Common myeloid progenitor, CD34-positive (primary cell): ENCODE measurements around the gene ADPRM.
A peak's percentile ranks its signal among the peaks of the same experiment; 100 is the strongest.
"Not testable (repeated sequence)": the region's sequence is repeated elsewhere in the genome, so short reads cannot be mapped to it uniquely, and the experiment has no call there.

Source experiments
- CTCF ChIA-PET: fragments of 350-600 bp; sonication (Branson Sonifier 250); formaldehyde crosslinking; loops from one replicate; lab custom pipeline; 2021; ENCODE audit warnings: antibody characterized with exemption; lab: Charles Lee
- POLR2A ChIA-PET: fragments of 350-600 bp; sonication (Branson Sonifier 250); formaldehyde crosslinking; loops from one replicate; lab custom pipeline; 2021; ENCODE audit warnings: antibody characterized with exemption; lab: Charles Lee
- DNase-seq, 3 donors: peaks; one replicate each; pipeline versions ENCODE4 v3.0.0 to v3.0.0-alpha.2; 2013
- H3K27ac ChIP-seq, 2 experiments: 1 replicate in 1 of 2; 2 replicates in 1 of 2; pipeline ENCODE4 v1.7.0; 2013; ENCODE audit warnings: inconsistent platforms in 2 of 2, low read length in 2 of 2, mild to moderate bottlenecking in 2 of 2, low read depth in 1 of 2, moderate library complexity in 1 of 2; ENCODE audit not compliant: severe bottlenecking in 2 of 2, insufficient read depth in 1 of 2, poor library complexity in 1 of 2
- H3K27me3 ChIP-seq, 5 experiments: replicated peaks in 2 of 5; 1 replicate in 3 of 5; 2 replicates in 2 of 5; pipeline versions ENCODE4 v1.6.1 to v1.7.0; 2013; ENCODE audit warnings: low read length in 4 of 5, mild to moderate bottlenecking in 2 of 5, moderate library complexity in 2 of 5, inconsistent platforms in 1 of 5; ENCODE audit not compliant: insufficient read depth in 5 of 5, control insufficient read depth in 4 of 5
- H3K36me3 ChIP-seq, 4 experiments: 1 replicate in 2 of 4; 2 replicates in 2 of 4; pipeline versions ENCODE4 v1.6.1 to v1.7.0; 2013; ENCODE audit warnings: low read length in 3 of 4, control low read depth in 1 of 4, mild to moderate bottlenecking in 1 of 4; ENCODE audit not compliant: control insufficient read depth in 4 of 4, insufficient read depth in 4 of 4
- H3K4me1 ChIP-seq, 4 experiments: 1 replicate in 3 of 4; 2 replicates in 1 of 4; pipeline versions ENCODE4 v1.6.1 to v1.7.1; 2013; ENCODE audit warnings: low read length in 3 of 4, mild to moderate bottlenecking in 3 of 4, control low read depth in 1 of 4, inconsistent platforms in 1 of 4, moderate library complexity in 1 of 4; ENCODE audit not compliant: control insufficient read depth in 4 of 4, insufficient read depth in 4 of 4; ENCODE audit errors: control extremely low read depth in 1 of 4
- H3K4me3 ChIP-seq, 7 experiments: 1 replicate in 4 of 7; 2 replicates in 3 of 7; pipeline versions ENCODE4 v1.5.1 to v1.7.0; 2013; ENCODE audit warnings: mild to moderate bottlenecking in 7 of 7, low read length in 6 of 7, moderate library complexity in 6 of 7, inconsistent platforms in 2 of 7, low read depth in 2 of 7, control low read depth in 1 of 7; ENCODE audit not compliant: insufficient read depth in 4 of 7, control insufficient read depth in 1 of 7; ENCODE audit errors: extremely low read depth in 1 of 7
- H3K9me3 ChIP-seq, 5 experiments: 1 replicate in 4 of 5; 2 replicates in 1 of 5; pipeline versions ENCODE4 v1.6.1 to v1.7.1; 2013; ENCODE audit warnings: low read length in 4 of 5, mild to moderate bottlenecking in 2 of 5, inconsistent platforms in 1 of 5, low read depth in 1 of 5, moderate library complexity in 1 of 5; ENCODE audit not compliant: control insufficient read depth in 4 of 5, insufficient read depth in 2 of 5; ENCODE audit errors: control extremely low read depth in 1 of 5
- WGBS: methylation state at CpG from one replicate; pipeline ENCODE4 v1.1.5; 2013; ENCODE audit not compliant: insufficient coverage; 5-methylcytosine and 5-hydroxymethylcytosine counted together

The ADPRM gene

DNA sequence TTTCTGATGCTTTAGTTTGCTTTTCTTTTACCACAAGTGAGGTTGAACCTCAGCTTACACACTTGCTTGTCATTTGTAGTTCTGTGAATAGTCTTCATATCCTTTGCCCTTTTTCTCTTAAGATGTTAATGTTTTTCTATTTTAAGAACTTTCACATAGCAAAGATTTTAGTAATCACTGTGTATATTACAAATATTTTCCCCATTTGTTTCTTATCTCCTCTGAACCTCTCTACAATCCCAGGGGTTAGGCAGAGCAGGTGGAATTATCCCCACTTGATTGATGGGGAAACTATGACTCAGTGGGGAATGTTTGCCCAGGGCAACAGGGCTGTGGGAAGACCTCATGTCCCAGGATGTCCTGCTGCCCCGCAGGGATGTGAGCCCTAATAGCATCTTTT, 28.6 kb upstream of the ADPRM start:
- H3K36me3 ChIP-seq: peaks cover 0 to 5% (median 4%) of the 10 kb centered on the region in 4 experiments
- no peaks in the 10 kb centered on the region for H3K9me3 ChIP-seq
- ChIA-PET CTCF (interaction anchor here (0.6 to 1.8 kb wide), 2 partner anchors 22 to 48 kb away, joined by 3 to 5 read pairs; no protein-coding TSS in a partner anchor), POLR2A (no interaction called here)
- H3K27ac ChIP-seq: no peak overlapping the region
- no peak overlapping the region for H3K4me3 ChIP-seq
- no peaks in the 10 kb centered on the region for H3K27me3 ChIP-seq
- no peak for DNase-seq
- no peaks in the 10 kb centered on the region for H3K4me1 ChIP-seq
- WGBS: no CpG with 5 or more reads among the region's 1 CpG

DNA sequence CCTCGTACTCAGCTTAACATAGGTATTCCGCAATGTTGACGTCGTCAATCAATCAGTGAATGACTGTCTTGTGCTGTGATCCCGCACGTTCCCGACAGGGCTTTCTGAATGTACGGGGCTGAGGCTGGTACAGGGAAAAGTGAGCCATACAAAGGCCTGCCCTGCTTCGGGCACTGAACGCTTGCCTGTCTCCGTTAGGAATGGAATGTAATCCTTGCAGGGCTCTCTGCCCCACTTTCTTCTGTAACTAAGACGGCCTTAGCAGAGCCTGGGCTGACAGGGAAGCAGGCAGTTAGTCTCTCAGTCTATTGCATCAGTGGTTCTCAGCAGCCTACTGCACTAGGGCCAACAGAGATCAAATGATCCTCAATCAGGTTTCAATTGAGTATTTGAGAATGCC, 24.1 kb upstream of the ADPRM start:
- CTCF ChIA-PET: interaction anchor here (1.1 to 1.4 kb wide), 2 partner anchors 10 to 27 kb away, joined by 4 to 7 read pairs; no protein-coding TSS in a partner anchor
- 97% methylated on average over 12 of the region's 12 CpGs for WGBS
- Histone ChIP-seq H3K27me3 (no peaks in the 10 kb centered on the region), H3K36me3 (peaks cover 0 to 34% (median 22%) of the 10 kb centered on the region in 4 experiments), H3K4me3 (no peak overlapping the region), H3K9me3 (no peaks in the 10 kb centered on the region), H3K27ac (no peak overlapping the region), H3K4me1 (no peaks in the 10 kb centered on the region)
- POLR2A ChIA-PET: no interaction called here
- DNase-seq: no peak

DNA sequence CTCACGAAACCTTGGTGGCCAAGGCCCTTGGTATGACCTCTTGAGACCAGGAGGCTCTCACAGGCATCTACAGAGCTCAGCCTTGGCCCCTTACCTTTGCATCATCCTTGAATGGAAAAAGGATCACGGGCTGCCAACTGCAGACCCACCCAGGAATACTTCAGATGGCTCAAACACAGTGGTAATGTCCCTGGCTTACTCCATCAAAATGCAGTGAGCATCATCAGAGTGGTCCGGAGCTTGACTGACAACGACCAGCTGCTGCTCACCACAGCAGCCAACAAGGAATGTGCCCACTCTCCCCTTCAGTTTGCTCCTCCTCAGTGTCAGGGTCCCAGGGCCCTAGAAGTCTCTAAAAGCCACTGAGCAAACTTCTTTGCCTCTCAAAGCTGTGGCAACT, 22.7 kb upstream of the ADPRM start:
- H3K4me3 ChIP-seq: no peak overlapping the region
- H3K4me1 ChIP-seq: no peaks in the 10 kb centered on the region
- no peak for DNase-seq
- H3K9me3 ChIP-seq: no peaks in the 10 kb centered on the region
- 93% methylated on average over 4 of the region's 4 CpGs for WGBS
- H3K36me3 ChIP-seq: peaks cover 0 to 44% (median 33%) of the 10 kb centered on the region in 4 experiments
- H3K27me3 ChIP-seq: no peaks in the 10 kb centered on the region
- CTCF ChIA-PET: interaction anchor here (1.2 to 1.6 kb wide), 3 partner anchors 9 to 28 kb away, joined by 4 to 6 read pairs (median 6); no protein-coding TSS in a partner anchor
- POLR2A ChIA-PET: no interaction called here
- no peak overlapping the region for H3K27ac ChIP-seq

- ChIA-PET POLR2A (no interaction called here), CTCF (interaction anchor here (6.4 kb wide), 1 partner anchor 36 kb away, joined by 69 read pairs; no protein-coding TSS in a partner anchor)
- H3K27ac ChIP-seq: no peak overlapping the region
- no peaks in the 10 kb centered on the region for H3K4me1 ChIP-seq
- H3K27me3 ChIP-seq: no peaks in the 10 kb centered on the region
- H3K9me3 ChIP-seq: no peaks in the 10 kb centered on the region
- 98% methylated on average over 6 of the region's 7 CpGs for WGBS
- H3K36me3 ChIP-seq: peaks cover 25 to 84% (median 58%) of the 10 kb centered on the region in 4 experiments
- no peak overlapping the region for H3K4me3 ChIP-seq
- DNase-seq: no peak
These were observed 15.4 kb upstream of the ADPRM start for GRCh38 chr17:10681866-10682446.

- peak; percentile 57 to 70 (median 67) for DNase-seq
- ChIA-PET CTCF (interaction anchor here (0.8 to 6.4 kb wide), 15 partner anchors 8 to 54 kb away, joined by 3 to 69 read pairs (median 7); no protein-coding TSS in a partner anchor), POLR2A (no interaction called here)
- no peak overlapping the region for H3K4me3 ChIP-seq
- no peak overlapping the region for H3K27ac ChIP-seq
- H3K9me3 ChIP-seq: no peaks in the 10 kb centered on the region
- H3K4me1 ChIP-seq: no peaks in the 10 kb centered on the region
- peaks cover 27 to 83% (median 47%) of the 10 kb centered on the region in 4 experiments for H3K36me3 ChIP-seq
- H3K27me3 ChIP-seq: no peaks in the 10 kb centered on the region
- no CpG with 5 or more reads among the region's 2 CpGs for WGBS
These were observed 13.5 kb upstream of the ADPRM start for GRCh38 chr17:10683853-10684252.

- no CpG with 5 or more reads among the region's 2 CpGs for WGBS
- no peak overlapping the region for H3K27ac ChIP-seq
- H3K9me3 ChIP-seq: no peaks in the 10 kb centered on the region
- no peaks in the 10 kb centered on the region for H3K27me3 ChIP-seq
- no peaks in the 10 kb centered on the region for H3K4me1 ChIP-seq
- POLR2A ChIA-PET: no interaction called here
- CTCF ChIA-PET: interaction anchor here (1.2 to 2.5 kb wide), 2 partner anchors 41 to 43 kb away, joined by 3 to 11 read pairs; no protein-coding TSS in a partner anchor
- H3K36me3 ChIP-seq: peaks cover 20 to 75% (median 41%) of the 10 kb centered on the region in 4 experiments
- no peak for DNase-seq
- H3K4me3 ChIP-seq: no peak overlapping the region
These were observed 9.9 kb upstream of the ADPRM start for GRCh38 chr17:10687499-10687898.

- Histone ChIP-seq H3K36me3 (peaks cover 17 to 38% (median 28%) of the 10 kb centered on the region in 4 experiments), H3K27ac (peak overlapping the region in 1 of 2 experiments; percentile 95), H3K4me1 (peaks cover 18 to 39% (median 35%) of the 10 kb centered on the region in 4 experiments), H3K4me3 (peak overlapping the region in 5 of 7 experiments; percentile 86 to 100 (median 91))
- H3K27me3 ChIP-seq, H3K9me3 ChIP-seq, DNase-seq: not testable (repeated sequence)
- POLR2A ChIA-PET: interaction anchor here (0.9 kb wide), 1 partner anchor 15 kb away, joined by 3 read pairs; no protein-coding TSS in a partner anchor
- CTCF ChIA-PET: interaction anchor here (0.6 to 4.5 kb wide), 6 partner anchors 11 to 130 kb away, joined by 3 to 31 read pairs (median 3); no protein-coding TSS in a partner anchor
- 95% methylated on average over 13 of the region's 17 CpGs for WGBS
These were observed 1.5 kb upstream of the ADPRM start for GRCh38 chr17:10695875-10696407.
